H1 (cell line): ENCODE data around the gene LBX1. TPM values are rescaled to one million over a fixed set of nuclear protein-coding genes. Genes with fewer than 3 reads are reported as not detected.

Experiments
- ATF3 ChIP-seq: IDR thresholded peaks from 2 replicates; pipeline ENCODE4 v1.6.1; 2011; ENCODE audit warnings: low read depth, mild to moderate bottlenecking, low read length; ENCODE audit not compliant: insufficient read depth
- BACH1 ChIP-seq: IDR thresholded peaks from 2 replicates; pipeline ENCODE4 v1.6.1; 2012; ENCODE audit warnings: low read length, improper control_type of control experiment
- CEBPB ChIP-seq: IDR thresholded peaks from 2 replicates; pipeline ENCODE4 v1.6.1; 2012; ENCODE audit warnings: low read depth, low read length
- CHD1 ChIP-seq: IDR thresholded peaks from 2 replicates; pipeline ENCODE4 v1.6.1; 2012; ENCODE audit warnings: low read depth, low read length, improper control_type of control experiment
- KDM4A ChIP-seq: IDR thresholded peaks from one replicate; pipeline ENCODE4 v1.7.1; 2012; ENCODE audit warnings: low read depth, mild to moderate bottlenecking, moderate library complexity, low read length, inconsistent platforms; ENCODE audit not compliant: severe bottlenecking
- MAX ChIP-seq: IDR thresholded peaks from 2 replicates; pipeline ENCODE4 v1.6.1; 2012; ENCODE audit warnings: inconsistent platforms
- SP1 ChIP-seq: IDR thresholded peaks from 2 replicates; pipeline ENCODE4 v1.6.1; 2011; ENCODE audit warnings: low read depth, low read length
- TAF7 ChIP-seq: optimal IDR thresholded peaks from 2 replicates; pipeline ENCODE3; 2011; ENCODE audit warnings: low read depth, mild to moderate bottlenecking, inconsistent platforms, low read length, moderate library complexity, borderline replicate concordance
- polyA plus RNA-seq, 7 experiments: library from polyadenylated mRNA; depleted of rRNA in 3 of 7; stranded (reverse) in 5 of 7; unstranded in 2 of 7; fragments of >200 nt in 5 of 7; fragments of 200-250 nt in 2 of 7; gene quantifications; 1 replicate in 5 of 7; 2 replicates in 1 of 7; 4 replicates in 1 of 7; pipeline versions ENCODE4 v1.2.1 to v1.2.3, GENCODE V29; 2011 to 2013; ENCODE audit warnings: missing spikeins in 2 of 7, mixed read lengths in 2 of 7
- total RNA-seq: library from RNA; stranded (reverse); fragmentation: NEBNext Ultra II Directional; extraction: Animal tissue kit (Norgen Biotek cat#: 25700); gene quantifications from 2 replicates; pipeline ENCODE4 v1.2.1, GENCODE V29; 2021

The LBX1 gene
- total and polyA plus RNA-seq, 2 of the 8 experiments (the other 6 are each of a cell fraction or from before 2014, with no cell fraction given) = not detected

GRCh38 chr10:101221963-101222531, 7.2 kb downstream of the LBX1 start (continued):
- TF ChIP-seq ATF3 = no peak
- no peak for TF ChIP-seq CEBPB
- TF ChIP-seq SP1 = no peak
- no peak for TF ChIP-seq MAX
- no peak for TF ChIP-seq KDM4A
- TF ChIP-seq BACH1 = no peak
- TF ChIP-seq TAF7 = no peak
- TF ChIP-seq CHD1 = no peak
